DMS153 treated with DMSO at 0.1 percent for 48 hours (cell line): ENCODE measurements around the gene HOXC10.

Source experiments
- DNase-seq: peaks from one replicate; lab custom pipeline; 2025; ENCODE audit not compliant: unreplicated experiment; lab: John Stamatoyannopoulos, UW

The HOXC10 gene

DNA sequence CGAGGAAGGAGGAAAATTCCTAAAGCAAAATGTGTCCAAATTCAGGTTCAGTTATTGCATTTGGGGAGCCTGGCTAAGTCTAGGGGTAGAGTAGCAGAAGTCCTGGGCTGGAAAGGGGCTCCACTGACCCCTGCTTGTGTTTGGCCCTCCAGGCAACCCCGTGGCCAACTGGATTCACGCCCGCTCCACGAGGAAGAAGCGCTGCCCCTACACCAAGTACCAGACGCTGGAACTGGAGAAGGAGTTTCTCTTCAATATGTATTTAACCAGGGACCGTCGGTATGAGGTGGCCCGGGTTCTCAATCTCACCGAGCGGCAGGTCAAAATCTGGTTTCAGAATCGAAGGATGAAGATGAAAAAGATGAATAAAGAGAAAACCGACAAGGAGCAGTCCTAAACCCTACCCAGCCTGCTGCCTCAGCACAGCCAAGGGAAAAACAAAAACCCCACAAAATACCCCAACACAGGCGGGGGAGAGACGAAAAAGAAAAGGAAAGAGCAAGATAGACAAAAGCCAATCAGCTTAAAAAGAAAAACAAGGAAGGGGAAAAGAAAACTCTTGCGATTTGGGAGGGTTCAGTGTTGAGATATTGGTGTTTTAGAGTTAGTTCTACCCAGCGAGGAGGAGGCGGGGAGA is 17.4 kb downstream of the HOXC10 start:
- no peak for DNase-seq

DNA sequence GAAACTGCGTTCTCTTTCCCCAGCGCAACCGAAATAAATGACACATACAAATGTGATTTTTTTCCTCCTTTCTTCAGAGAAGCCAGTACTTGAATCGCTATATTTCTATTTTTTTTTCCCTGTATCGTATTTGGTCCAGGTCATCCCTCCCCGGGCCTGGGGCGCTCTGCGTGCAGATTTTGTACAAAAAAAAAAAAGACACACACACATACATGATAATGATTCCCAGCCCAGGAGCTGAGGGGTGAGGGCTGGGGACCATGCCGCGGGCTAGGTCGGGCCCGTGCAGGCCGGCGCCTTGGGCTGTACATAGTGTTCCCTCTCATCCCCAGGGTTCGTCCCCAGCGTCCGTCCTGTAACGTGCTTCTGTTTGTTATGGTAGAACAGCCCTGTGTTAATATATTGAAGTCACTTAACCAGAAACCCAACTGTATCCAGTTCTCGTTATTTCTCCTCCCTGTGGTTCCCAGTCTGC is 18.0 kb downstream of the HOXC10 start:
- no peak for DNase-seq

DNA sequence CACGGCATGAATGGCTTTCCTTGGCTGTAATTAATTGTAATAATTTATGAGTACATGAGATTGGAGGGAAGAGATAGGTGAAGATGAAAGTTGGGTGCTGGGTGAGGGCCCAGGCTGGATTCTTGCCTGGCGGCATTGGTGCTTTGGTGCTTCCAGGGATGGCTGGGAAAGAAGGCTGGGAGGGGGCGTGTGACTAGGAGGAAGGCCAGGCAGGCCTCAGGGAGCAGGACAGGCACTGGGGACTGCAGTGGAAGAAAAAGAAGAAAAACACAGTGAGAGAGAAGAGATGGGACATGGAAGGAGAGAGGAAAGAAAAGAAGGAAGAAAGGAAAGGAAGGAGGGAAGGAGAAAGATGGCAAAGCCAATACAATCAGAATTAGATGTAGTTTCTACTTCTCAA is 18.7 kb downstream of the HOXC10 start:
- no peak for DNase-seq

DNA sequence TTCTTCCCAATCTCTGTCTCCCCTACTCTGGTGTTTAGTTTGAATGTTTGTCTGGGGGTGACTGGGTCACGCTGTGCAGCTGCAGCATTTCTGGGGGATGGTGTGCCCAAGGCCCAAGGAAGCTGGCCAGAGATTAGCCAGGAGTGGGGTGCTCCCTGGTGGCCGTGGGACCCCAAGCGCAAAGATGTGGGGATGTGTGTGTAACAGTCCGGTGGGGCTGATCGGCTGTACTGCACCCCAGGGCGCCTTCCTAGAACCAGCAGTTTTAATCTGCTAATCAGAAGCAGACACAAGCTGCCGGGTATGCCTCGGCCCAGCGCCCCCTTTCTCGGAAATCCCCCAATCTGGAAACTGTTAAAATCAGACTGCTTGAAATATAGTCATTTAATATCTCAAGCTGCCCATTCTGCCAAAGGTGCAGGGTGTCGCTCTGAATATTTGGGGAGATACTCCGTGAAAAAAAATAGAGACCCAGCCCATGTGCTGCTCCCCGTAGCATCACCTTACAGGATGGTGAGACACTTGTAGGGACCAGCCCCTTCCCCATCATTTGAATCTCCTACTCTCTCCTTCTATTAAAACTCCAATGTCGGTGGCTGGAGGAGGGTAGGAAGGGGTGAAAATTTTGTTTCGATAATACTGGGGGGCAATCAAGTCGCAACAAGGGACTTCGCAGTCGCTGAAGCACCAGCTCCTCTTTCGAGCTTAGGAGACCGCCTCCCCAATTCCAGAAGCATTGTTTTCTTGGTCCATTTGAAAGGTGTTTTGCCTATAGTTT is 19.3 kb downstream of the HOXC10 start:
- no peak for DNase-seq

DNA sequence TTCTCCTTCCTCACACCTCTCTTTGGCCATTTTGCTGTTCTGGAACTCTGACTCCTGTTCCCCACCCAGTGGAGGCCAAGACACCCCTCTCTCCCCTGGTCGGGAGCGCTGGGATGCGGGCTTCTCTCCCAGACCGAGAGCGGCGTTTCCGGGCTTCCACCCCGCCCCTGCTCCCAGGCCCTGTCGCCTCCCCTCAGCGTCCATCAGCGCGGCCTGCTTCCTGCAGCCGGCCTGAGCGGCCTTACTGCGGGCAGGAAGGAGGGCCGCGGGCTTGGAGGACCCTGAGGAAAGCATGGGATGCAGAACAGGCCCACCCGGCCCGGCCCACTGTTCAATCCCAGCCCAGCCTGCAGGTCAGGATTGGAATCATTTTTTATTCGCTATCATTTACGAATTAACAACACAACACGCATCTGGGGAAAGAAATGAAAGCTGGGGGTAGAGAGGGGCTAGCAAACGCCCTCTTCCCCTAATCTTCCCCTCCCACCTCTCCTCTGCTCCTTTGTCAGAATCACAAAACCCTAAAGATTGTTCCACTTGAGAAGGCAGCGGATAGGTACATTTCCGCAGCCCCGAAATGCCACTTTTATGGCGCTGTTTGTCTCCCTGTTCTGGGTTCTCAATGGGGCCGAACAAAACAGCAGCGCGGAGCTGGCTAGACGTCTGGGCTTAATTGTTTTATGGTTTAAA is 20.0 kb downstream of the HOXC10 start:
- no peak for DNase-seq

DNA sequence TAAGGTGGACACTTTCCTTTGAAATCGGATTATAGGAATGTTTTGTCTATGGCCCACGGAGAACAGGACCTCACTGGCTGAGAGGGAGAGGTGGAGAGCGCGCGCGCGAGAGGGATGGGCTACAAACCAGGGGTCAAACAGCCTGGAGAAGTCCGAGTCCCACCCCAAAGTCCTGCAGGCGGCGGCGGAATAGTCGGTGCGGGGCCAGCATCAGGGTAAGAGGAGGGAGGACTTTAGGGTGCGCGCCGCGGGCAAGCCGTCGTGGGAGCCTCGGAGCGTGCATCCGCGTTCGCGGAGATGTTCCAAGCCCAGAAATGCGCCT is 20.5 kb downstream of the HOXC10 start:
- no peak for DNase-seq

DNA sequence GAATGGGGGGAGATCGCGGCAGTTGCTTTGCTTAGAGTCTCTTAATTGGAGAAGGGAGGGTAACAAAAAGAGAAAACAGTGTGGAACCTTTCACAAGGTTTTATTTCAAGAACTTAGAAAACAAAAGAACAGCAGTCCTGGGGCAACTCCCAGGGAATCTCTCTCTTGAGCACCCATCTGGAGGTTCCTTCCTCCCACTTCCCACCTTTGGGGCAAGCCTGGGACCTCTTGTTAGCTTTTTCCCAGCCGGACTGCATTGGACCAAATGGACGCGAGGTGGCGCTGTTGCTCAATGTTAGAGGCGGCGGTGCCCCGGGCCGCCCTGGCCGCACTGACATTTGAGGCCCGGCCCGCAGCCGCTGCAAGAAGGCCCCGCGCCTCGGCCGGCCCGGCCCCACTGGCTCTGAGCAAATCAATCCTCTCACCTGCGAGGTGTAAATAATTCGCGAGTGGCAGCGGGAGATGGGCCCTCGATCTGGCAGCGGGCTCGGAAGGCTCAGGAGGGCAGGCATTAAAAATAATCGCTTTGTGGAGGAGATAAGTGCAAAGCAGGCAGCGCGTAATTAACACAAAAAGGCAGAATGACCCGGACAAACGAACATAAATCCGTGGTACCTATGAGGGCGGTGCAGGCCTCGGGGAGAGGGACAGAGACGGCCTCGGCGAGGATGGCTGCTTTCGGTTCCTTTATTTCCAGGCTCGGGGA is 21.1 kb downstream of the HOXC10 start:
- DNase-seq: peak; percentile 25

DNA sequence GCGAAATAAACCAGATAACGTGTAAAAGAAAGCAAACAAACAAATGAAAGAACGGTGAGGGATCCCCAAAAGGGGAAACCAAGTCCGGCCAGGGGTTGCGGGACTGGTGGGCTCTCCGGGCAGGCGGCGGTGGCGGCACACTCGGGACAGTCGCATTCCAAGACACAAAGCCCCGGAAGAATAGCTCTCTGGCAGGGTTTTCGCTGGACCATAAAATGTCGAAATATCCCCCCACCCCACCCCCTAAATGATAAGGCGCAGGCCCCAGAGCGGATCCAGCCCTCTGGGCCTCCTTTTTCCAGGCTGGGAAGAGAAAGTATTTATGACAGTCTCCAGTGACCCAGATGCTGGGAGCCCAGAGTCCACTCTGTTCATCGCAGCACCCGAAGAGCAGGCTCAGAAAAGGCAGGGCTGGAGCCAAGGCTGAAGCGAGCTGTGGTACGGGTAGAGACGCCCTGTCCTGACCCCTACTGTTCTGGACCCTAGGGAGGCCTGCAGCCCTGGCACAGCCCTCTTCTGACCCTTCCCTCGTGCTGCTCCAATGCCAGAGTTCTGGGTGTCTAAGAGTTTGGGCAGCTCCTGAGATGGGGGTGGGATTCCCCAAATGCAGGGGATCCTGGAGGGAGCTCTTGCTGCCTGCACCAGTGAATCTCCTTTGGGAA is 21.7 kb downstream of the HOXC10 start:
- no peak for DNase-seq

DNA sequence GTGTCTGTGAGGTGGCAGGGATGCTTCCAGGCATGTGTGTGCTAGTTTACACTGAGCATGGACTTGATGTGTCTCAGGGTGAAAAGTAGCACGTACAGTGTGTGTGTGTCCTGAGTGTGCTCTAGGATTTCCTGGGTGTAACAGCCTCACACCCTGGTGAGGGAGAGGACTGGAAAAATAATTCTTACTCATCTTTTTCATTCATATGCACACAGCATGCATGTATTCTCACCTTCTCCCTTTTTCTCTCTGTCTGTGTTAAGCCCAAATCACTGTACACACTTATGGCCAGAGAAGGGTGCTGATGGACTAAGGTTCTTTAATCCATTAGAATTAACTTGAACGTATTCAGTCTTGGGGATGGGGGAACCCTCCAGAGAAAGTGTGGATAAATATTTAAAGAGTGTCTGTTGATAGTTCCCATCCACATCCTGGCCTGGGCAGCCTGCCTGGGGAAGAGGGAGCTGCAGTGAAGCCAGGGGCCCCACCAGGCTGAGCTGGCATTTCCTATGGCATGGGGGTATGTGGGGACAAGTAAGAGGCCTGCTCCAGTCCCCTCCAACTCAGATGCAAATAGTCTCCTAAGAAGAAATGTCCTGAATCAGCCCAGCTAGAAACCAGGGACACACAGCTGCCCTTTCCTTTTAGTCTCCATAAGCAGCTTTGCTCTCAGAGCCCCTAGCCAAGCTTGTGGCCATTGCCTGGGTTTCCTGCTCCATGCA is 22.8 kb downstream of the HOXC10 start:
- no peak for DNase-seq

DNA sequence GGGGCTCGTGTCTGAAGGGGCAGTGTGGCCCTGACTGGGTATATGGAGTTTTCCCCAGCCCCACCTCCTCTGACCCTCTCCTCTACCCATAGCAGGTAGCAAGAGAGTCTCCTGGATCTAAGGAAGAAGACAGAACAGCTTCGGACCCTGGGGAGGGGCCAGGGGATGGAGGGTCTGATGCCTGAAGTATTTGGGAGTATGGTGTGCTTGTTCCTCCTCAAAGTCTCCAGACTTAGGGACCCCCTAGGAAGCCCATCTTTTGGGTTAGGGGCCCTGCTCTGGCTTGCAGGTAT is 23.3 kb downstream of the HOXC10 start:
- no peak for DNase-seq

DNA sequence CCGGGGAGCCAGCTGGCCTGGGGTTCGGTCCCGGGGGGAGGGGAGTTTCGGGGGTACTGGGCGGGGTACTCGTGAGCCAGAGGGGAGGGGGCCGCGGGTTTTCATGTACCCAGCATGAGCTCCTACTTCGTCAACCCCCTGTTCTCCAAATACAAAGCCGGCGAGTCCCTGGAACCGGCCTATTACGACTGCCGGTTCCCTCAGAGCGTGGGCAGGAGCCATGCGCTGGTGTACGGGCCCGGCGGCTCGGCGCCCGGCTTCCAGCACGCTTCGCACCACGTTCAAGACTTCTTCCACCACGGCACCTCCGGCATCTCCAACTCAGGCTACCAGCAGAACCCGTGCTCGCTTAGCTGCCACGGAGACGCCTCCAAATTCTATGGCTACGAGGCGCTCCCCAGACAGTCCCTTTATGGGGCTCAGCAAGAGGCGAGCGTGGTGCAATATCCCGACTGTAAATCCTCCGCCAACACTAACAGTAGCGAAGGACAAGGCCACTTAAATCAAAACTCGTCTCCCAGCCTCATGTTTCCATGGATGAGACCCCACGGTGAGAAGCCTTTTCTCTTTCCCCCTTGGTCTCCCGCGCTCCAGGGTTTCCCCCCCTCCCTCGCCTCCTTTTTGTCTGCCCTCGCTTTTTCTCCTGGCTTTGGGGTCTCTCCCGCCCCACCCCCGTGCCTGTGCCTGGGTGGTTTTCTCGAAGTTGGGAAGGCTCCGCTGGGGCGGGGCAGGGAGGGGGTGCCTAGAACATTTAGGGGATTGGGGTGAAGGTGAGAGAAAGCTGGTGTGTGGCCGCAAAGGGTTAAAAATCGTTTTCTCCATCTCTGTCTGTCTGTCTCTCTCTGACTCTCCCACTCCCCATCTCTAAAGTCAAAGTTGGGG is 24.5 kb downstream of the HOXC10 start:
- DNase-seq: no peak

DNA sequence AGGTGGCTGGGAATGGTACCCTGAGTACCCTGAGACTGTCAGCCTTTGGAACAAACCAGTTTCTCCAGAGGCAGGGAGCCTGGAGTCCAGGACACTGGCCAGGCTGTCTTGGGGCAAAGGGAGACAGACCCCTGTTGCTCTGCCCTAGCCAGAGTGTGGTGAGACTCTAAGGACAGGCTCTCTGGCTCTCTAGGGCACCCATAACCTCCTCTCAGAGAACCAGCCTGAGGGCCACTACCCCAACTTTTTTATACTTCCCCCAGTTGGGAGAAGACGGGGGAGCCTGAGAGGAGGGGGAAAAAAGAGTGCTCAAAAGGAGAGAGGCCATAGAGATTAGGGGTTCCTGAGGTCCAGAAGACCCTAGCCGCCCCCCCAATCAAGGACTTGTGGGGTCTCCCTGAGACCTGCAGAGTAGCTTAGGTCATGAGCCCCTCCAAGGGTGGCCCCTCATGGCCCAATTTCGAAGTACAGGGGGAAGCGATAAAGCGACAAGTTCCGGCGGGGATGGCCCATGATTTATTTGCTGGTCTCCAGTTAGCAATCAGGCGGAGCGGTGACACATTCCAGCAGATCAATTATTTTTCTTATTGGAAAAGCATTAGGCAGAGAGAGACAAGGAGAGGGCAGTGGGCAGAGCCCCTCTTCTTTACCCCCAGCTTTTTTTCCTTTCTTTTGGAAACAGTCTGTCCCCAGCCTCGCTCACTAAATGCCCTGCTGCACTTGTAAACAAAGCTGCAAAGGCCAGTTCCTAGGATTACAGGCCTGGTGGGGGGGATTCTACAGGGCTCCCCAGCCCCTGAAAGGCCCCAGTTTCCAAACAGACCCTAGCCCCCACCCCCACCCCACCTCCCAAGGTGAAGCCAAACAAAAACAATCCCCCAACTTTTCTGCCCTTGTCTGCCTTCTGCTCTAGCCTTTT is 25.4 kb downstream of the HOXC10 start:
- no peak for DNase-seq

DNA sequence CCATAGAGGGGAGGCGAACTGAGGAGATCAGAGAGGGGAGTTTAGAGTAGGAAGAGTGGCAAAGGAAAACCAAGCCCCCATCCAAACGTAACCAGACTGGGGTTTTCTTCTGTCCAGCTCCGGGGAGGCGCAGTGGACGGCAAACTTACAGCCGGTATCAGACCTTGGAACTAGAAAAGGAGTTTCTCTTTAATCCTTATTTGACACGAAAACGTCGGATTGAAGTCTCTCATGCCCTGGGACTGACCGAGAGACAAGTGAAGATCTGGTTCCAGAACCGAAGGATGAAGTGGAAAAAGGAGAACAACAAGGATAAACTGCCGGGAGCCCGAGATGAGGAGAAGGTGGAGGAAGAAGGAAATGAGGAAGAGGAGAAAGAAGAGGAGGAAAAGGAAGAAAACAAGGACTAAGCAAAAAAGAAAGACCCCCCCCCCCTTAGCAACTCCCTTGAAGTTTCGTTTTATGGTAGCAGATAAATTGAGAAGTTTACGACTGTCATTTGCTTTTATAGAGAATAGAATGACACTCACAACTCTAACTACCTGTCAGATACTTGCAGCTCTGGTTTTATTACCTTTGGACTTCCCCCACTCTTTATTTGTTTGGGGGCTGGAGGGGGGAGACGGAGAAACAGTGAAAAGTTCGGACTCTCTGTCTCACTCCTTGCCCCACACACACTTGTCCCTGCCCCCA is 26.2 kb downstream of the HOXC10 start:
- no peak for DNase-seq

DNA sequence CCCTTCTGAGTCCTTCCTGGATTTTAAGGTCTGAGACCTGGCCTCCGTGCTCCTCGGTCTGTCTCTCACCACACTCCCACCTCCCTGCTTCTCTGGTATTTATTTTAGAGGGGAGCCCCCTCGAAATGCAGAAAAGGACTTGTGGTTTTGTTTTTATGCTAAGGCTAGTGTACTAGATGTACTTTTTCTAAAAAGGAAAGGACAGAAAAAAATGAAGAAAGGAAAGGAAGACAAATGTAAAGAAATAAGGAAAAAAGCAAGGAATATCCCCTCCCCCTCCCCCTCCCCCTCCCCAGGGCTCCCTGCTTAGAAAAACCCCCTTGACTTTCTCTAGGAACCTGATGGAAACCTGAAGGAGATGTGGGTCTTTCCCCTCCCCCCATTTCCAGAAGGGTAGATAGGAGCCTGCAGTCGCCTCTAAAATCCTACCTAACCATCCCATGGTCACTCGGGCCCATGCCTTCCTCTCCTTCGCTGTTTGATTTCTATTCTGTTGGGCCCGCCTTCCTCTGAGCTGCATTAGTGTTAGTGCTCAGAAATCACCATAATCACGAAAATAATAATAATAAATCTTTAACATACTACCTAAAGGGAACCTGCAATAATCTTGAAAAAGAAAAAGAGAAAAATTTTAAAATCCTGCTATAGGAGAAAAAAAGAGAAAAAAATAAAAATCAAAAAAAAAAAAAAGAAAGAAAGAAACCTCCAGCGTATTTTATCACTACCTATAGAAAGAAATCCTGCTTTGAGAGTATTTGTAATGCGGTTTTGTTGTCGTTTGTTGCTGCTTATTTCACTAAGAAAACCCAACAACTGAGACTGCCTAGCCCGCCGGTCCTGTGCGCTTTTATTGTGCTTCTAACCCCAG is 27.0 kb downstream of the HOXC10 start:
- DNase-seq: no peak

DNA sequence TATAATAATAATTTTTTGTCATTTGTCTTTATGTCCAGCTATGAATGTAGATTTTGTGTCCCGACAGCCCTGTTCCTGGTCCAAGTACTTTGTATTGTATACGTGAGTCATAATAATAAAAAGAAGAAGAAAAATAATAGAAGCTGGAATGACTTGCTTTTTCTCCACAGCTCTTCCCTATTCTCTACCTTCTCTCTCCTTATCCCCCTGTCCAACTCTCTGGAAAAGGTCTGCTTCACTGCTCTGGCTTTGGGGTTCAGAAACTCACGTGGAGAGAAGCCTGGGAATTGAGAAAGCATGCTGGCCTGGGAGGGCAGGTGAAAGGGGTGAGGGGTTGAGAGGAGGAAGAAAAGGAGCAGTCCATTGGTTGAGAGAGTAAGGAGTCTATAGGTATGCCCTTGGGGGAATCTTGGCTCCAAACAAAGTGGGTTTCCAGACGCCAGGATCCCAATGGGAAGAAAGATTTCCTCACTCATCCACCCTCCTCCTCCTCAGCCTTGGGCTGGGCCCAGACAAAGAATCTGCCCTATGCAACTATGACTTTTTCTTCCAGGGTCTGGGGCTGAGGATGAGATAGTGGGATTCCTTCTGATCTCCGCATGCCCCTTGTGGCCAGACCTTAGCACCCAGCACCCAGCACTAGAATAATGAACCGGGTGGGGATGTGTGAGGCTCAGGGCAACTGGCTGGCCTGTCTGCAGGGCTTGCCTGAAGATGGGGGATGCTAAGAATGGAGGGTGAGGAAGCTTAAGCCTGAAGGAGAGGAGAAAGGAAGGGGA is 27.9 kb downstream of the HOXC10 start:
- no peak for DNase-seq

DNA sequence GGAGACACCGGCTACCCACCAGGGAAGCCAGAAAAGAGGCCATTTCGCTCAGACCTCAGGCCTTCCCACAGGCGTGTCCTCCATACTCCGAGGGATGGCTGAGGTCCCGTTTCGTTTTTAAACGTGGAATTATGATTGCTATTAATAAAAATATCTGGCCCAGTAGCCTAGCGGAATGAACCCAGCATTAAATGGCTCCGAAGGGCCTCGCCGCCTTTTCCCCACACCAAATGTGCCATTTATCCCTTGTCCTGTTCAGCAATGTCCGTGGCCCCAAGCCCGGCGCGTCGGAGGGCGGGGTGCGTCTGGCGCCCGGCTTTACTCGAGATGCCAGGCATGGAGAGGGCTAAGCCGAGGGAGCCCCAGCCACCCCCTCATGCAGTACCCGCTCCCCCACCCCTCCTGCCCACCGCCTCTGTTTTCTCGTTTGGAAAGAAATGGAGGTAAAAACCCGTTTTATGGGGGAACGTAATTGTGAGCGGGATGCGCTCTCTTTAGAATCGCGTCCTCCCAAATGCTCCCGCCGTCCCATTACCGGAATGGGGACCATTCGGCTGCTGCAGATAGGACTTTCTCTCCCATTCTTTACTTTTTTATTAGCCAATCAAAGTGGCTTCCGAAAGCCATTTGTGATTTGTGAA is 29.6 kb downstream of the HOXC10 start:
- DNase-seq: no peak
